Hypothalamus (tissue), 51 donors: Measurements from ENCODE around the gene IMPG1.
"Not testable (repeated sequence)": the region's sequence is repeated elsewhere in the genome, so short reads cannot be mapped to it uniquely, and the experiment has no call there.

Experiments
- DNase-seq, 51 donors: peaks; one replicate each; lab custom pipeline; 2025; lab: John Stamatoyannopoulos, UW

IMPG1 gene

GRCh38 chr6:75963569-75963968 lies 108.9 kb downstream of the IMPG1 start:
- DNase-seq = no peak

- no peak for DNase-seq
Observed at GRCh38 chr6:75952128-75952527, 120.3 kb downstream of the IMPG1 start.

GRCh38 chr6:75947935-75948334 lies 124.5 kb downstream of the IMPG1 start:
- DNase-seq = no peak

- no peak for DNase-seq
Observed at GRCh38 chr6:75946146-75946831, 126.2 kb downstream of the IMPG1 start.

GRCh38 chr6:75943381-75943780 lies 129.1 kb downstream of the IMPG1 start:
- DNase-seq = no peak

- no peak for DNase-seq
Observed at GRCh38 chr6:75941509-75941908, 131.0 kb downstream of the IMPG1 start.

GRCh38 chr6:75940564-75940963 lies 131.9 kb downstream of the IMPG1 start:
- DNase-seq = no peak

GRCh38 chr6:75937846-75938245 lies 134.6 kb downstream of the IMPG1 start:
- no peak for DNase-seq

- DNase-seq = no peak
Observed at GRCh38 chr6:75936682-75937081, 135.8 kb downstream of the IMPG1 start.

- DNase-seq = peak in 1 of 51 donors; percentile 26
Observed at GRCh38 chr6:75935473-75935793, 137.0 kb downstream of the IMPG1 start.

- peak in 35 of 51 donors; percentile 3 to 83 (median 28) for DNase-seq
Observed at GRCh38 chr6:75934643-75935472, 137.6 kb downstream of the IMPG1 start.

- DNase-seq = no peak
Observed at GRCh38 chr6:75933387-75933975, 139.0 kb downstream of the IMPG1 start.

GRCh38 chr6:75932067-75932466 lies 140.4 kb downstream of the IMPG1 start:
- DNase-seq = peak in 16 of 51 donors; percentile 1 to 59 (median 11)

- DNase-seq = no peak
Observed at GRCh38 chr6:75931011-75931680, 141.3 kb downstream of the IMPG1 start.

GRCh38 chr6:75926293-75927168 lies 145.9 kb downstream of the IMPG1 start:
- DNase-seq = no peak

GRCh38 chr6:75922226-75922625 lies 150.2 kb downstream of the IMPG1 start:
- no peak for DNase-seq

- DNase-seq = no peak
Observed at GRCh38 chr6:75913040-75913439, 159.4 kb downstream of the IMPG1 start.

- no peak for DNase-seq
Observed at GRCh38 chr6:75907444-75907843, 165.0 kb downstream of the IMPG1 start.

GRCh38 chr6:75906871-75907270 lies 165.6 kb downstream of the IMPG1 start:
- no peak for DNase-seq

GRCh38 chr6:75905129-75905528 lies 167.3 kb downstream of the IMPG1 start:
- DNase-seq = not testable (repeated sequence)
